ENCODE data around the gene CHD2. TPM values are rescaled to one million over a fixed set of nuclear protein-coding genes. Genes with fewer than 3 reads are reported as not detected.

Gene CHD2
- total RNA-seq, 1 experiment from 2014 or later = 63.3 TPM

DNA sequence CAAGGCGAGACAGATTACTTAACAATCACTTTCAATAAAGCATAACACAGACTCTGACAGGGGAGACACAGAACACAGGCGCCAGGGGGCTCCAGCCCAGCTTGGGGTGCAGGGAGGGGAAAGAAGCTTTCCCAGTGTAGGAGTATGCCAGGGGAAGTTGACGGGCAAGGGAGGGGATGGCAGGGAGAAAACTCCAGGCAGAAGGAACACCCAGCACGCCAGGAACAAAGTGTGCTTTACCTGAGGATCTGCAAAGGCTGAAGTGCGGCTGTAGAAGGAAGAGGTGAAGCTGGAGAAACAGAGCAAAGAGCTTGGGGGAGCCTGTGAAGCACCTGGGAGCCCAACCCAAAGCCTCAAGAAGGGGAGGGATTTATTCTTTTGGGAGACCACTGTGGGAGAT is 176.8 kb downstream of the CHD2 start:
- no peak for TF ChIP-seq CTCF (conservative IDR thresholded peaks at IDR 0.05)
- no peak overlapping the region for H2BK20ac ChIP-seq (ENCODE audit: low read depth, low read length, poor library complexity, severe bottlenecking)
- no peak overlapping the region for H3K23ac ChIP-seq (ENCODE audit: insufficient read length, low read depth, low read length)
- H3K9ac ChIP-seq (ENCODE audit: extremely low read depth, insufficient read length, low read length) = no peak overlapping the region
- no peak overlapping the region for H3K18ac ChIP-seq (ENCODE audit: insufficient read length, low read depth, low read length)
- H2BK5ac ChIP-seq (ENCODE audit: insufficient read length, low read length) = no peak overlapping the region
- H3K4me2 ChIP-seq (ENCODE audit: insufficient read depth, insufficient read length, low read length) = no peak overlapping the region
- H4K91ac ChIP-seq (ENCODE audit: insufficient read length, low read depth, low read length) = no peak overlapping the region
- no peak overlapping the region for H2BK15ac ChIP-seq (ENCODE audit: low read depth, low read length)
- no peak overlapping the region for H3T11ph ChIP-seq (ENCODE audit: low read length)
- no peaks in the 10 kb centered on the region for H3K9me3 ChIP-seq (ENCODE audit: control insufficient read depth, low read depth, low read length)
- H3K23me2 ChIP-seq (ENCODE audit: insufficient read length, low read depth, low read length, poor library complexity, severe bottlenecking) = peaks cover 3% of the 10 kb centered on the region
- H3K79me2 ChIP-seq (ENCODE audit: insufficient read depth, low read length) = peaks cover 1% of the 10 kb centered on the region; the same call in 1 of the 2 replicates
- no peaks in the 10 kb centered on the region; the same call in 1 of the 2 replicates for H3K27me3 ChIP-seq (ENCODE audit: insufficient read depth, low read length)
- no peak overlapping the region for H3K27ac ChIP-seq (ENCODE audit: insufficient read length, low read depth, low read length)
- Mint-ChIP-seq H3K36me3 (ENCODE audit: insufficient read depth in 1 of 3, low read depth in 3 of 3) (peaks cover 0 to 5% (median 4%) of the 10 kb centered on the region in 3 experiments; a peak in 4 of 7 replicates), H3K4me1 (peaks cover 42 to 48% of the 10 kb centered on the region in 2 experiments), H3K27me3 (ENCODE audit: low read depth) (peaks cover 32% of the 10 kb centered on the region), H3K4me3 (no peak overlapping the region), H3K27ac (no peak overlapping the region), H3K9me3 (no peaks in the 10 kb centered on the region; a peak in 1 of 5 replicates)
- no peak overlapping the region for H3K14ac ChIP-seq (ENCODE audit: insufficient read depth, low read length)
- no peak overlapping the region for H3K4ac ChIP-seq (ENCODE audit: low read depth, low read length)
- no peak overlapping the region for H2BK12ac ChIP-seq (ENCODE audit: insufficient read length, low read depth, low read length)
- H4K5ac ChIP-seq (ENCODE audit: insufficient read length, low read depth, low read length) = no peak overlapping the region
- no peak overlapping the region for H2AFZ ChIP-seq (ENCODE audit: low read length)
- H4K20me1 ChIP-seq (ENCODE audit: control insufficient read depth, insufficient read depth, insufficient read length) = no peaks in the 10 kb centered on the region
- no peak for DNase-seq
- no peak overlapping the region for H4K8ac ChIP-seq (replicated peaks; ENCODE audit: insufficient read length, low read depth, low read length)
- no peaks in the 10 kb centered on the region for H3K79me1 ChIP-seq (ENCODE audit: insufficient read depth, low read depth, low read length, poor library complexity, severe bottlenecking)
- H2AK5ac ChIP-seq (ENCODE audit: insufficient read length, low read length) = no peak overlapping the region
- H3K56ac ChIP-seq (ENCODE audit: insufficient read length, low read depth, low read length) = no peak overlapping the region
- H2BK120ac ChIP-seq (ENCODE audit: low read depth, low read length, poor library complexity, severe bottlenecking) = no peak overlapping the region
- WGBS (ENCODE audit: extremely low coverage, insufficient read length, low lambda C conversion rate) = no CpG with 5 or more reads among the region's 5 CpGs
- no peaks in the 10 kb centered on the region for H3K4me1 ChIP-seq (ENCODE audit: insufficient read depth, low read length)

Small RNAs within 50 kb of the gene (microRNA-seq; reads per million reads assigned to microRNA genes)
- gene MIR3175 (ENCODE audit: borderline microRNAs expressed) = not detected

Other genes with a start within 250 kb of the CHD2 start
- gene FAM174B, start 244.5 kb upstream of the CHD2 start, total RNA-seq (2021) = 38.0 and 38.5 TPM in 2 replicates
- gene RGMA, start 188.9 kb downstream of the CHD2 start, total RNA-seq (2021) = 39.8 and 41.4 TPM in 2 replicates

Measured in H9 (cell line).